Prostate gland (tissue), 2 donors: ENCODE data around the gene DDI2. TPM values are rescaled to one million over a fixed set of nuclear protein-coding genes. Genes with fewer than 3 reads are reported as not detected.

Experiments
- DNase-seq: peaks from one replicate; pipeline ENCODE4 v3.0.0-alpha.2; 2019; ENCODE audit warnings: low spot score
- H3K27ac ChIP-seq, 2 donors: fragments of 200-600 bp; sonication (generic); 2 replicates each; pipeline ENCODE4 v1.5.1; 2017 to 2019
- H3K27me3 ChIP-seq: fragments of 200-600 bp; sonication (generic); replicated peaks from 2 replicates; pipeline ENCODE4 v1.5.1; 2019; ENCODE audit not compliant: insufficient read depth
- H3K36me3 ChIP-seq, 2 donors: fragments of 200-600 bp; sonication (generic); 1 replicate in 1 of 2; 2 replicates in 1 of 2; pipeline versions ENCODE4 v1.5.1 to v1.8.1; 2017 to 2019
- H3K4me1 ChIP-seq: fragments of 200-600 bp; sonication (generic); replicated peaks from 2 replicates; pipeline ENCODE4 v1.5.1; 2019
- H3K4me3 ChIP-seq, 2 donors: fragments of 200-600 bp; sonication (generic); 2 replicates each; pipeline ENCODE4 v1.5.1; 2017 to 2019
- H3K9me3 ChIP-seq: fragments of 200-600 bp; sonication (generic); 2 replicates; pipeline ENCODE4 v1.5.1; 2017
- POLR2A ChIP-seq: fragments of 450-650 bp; IDR thresholded peaks from one replicate; pipeline ENCODE4 v1.6.1; 2016; ENCODE audit warnings: antibody characterized with exemption, mild to moderate bottlenecking
- POLR2AphosphoS5 ChIP-seq: sonication (generic); formaldehyde crosslinking; IDR thresholded peaks from one replicate; pipeline ENCODE4 v1.6.1; 2017; ENCODE audit warnings: antibody characterized with exemption
- WGBS: methylation state at CpG from one replicate; pipeline ENCODE4 v1.1.5; 2018; 5-methylcytosine and 5-hydroxymethylcytosine counted together
- intact Hi-C: fragments of 100-400 bp; cut with DNase I; formaldehyde crosslinking; loops from one replicate; pipeline ENCODE4 v1.14.2; 2022
- total RNA-seq, 2 donors: library from RNA; depleted of rRNA; stranded (reverse); fragments of >200 nt; gene quantifications; one replicate each; pipeline ENCODE4 v1.1.0, GENCODE V29; 2016
- TF ChIP-seq, protein P1 (sequence below), 4 experiments: fragments of 200-600 bp in 2 of 4; fragments of 450-650 bp in 2 of 4; sonication (generic) in 2 of 4; IDR thresholded peaks; 1 replicate in 3 of 4; 2 replicates in 1 of 4; pipeline ENCODE4 v1.5.1; 2016 to 2019; ENCODE audit warnings: antibody characterized with exemption in 4 of 4, mild to moderate bottlenecking in 2 of 4, moderate library complexity in 2 of 4

The DDI2 gene
- total RNA-seq, 2 donors from 2014 or later = 47.5 to 58.4 TPM

DNA sequence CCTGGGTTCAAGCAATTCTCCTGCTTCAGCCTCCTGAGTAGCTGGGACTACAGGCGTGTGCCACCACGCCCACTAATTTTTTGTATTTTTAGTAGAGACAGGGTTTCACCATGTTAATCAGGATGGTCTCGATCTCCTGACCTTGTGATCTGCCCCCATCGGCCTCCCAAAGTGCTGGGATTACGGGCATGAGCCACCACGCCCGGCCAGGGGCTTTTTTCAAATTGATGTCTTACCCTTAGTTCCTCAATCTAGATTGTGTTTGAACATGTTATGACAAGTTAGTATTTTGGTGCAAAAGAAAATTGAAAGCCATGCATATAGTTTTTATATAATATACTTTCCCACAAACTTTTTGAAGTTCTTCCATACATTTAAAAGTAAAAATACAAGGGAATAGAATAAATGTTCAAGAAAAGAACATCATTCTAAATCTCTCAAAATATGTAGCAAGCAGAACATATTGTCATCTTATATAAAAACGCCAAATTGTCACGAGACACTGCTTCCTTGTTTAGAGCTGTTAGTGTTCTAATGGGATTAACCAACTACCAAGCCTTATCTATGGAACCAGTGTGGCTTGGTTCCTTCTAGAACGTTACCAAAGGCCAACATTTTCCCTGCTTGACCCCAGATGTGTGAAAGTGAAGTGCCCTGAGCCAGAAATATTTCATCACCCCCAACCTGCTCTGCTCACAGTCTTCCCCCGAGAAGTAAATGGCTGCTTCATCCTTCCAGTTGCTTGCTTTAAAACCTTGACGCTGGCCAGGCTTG, 57.3 kb downstream of the DDI2 start:
- no peaks in the 10 kb centered on the region for H3K27me3 ChIP-seq
- no peak overlapping the region for H3K4me3 ChIP-seq
- H3K27ac ChIP-seq = no peak overlapping the region
- no peaks in the 10 kb centered on the region for H3K4me1 ChIP-seq
- 68% methylated on average over 12 of the region's 12 CpGs for WGBS
- intact Hi-C loops = loop anchor here (5.0 kb wide), 1 partner anchor 42 kb away; no protein-coding TSS in a partner anchor
- H3K36me3 ChIP-seq = no peaks in the 10 kb centered on the region
- H3K9me3 ChIP-seq = no peaks in the 10 kb centered on the region
- DNase-seq = no peak
- TF ChIP-seq, protein P1, sequence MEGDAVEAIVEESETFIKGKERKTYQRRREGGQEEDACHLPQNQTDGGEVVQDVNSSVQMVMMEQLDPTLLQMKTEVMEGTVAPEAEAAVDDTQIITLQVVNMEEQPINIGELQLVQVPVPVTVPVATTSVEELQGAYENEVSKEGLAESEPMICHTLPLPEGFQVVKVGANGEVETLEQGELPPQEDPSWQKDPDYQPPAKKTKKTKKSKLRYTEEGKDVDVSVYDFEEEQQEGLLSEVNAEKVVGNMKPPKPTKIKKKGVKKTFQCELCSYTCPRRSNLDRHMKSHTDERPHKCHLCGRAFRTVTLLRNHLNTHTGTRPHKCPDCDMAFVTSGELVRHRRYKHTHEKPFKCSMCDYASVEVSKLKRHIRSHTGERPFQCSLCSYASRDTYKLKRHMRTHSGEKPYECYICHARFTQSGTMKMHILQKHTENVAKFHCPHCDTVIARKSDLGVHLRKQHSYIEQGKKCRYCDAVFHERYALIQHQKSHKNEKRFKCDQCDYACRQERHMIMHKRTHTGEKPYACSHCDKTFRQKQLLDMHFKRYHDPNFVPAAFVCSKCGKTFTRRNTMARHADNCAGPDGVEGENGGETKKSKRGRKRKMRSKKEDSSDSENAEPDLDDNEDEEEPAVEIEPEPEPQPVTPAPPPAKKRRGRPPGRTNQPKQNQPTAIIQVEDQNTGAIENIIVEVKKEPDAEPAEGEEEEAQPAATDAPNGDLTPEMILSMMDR (IDR thresholded peaks at IDR 0.05) = no peak
- no peak for TF ChIP-seq POLR2AphosphoS5
- TF ChIP-seq POLR2A = no peak

DNA sequence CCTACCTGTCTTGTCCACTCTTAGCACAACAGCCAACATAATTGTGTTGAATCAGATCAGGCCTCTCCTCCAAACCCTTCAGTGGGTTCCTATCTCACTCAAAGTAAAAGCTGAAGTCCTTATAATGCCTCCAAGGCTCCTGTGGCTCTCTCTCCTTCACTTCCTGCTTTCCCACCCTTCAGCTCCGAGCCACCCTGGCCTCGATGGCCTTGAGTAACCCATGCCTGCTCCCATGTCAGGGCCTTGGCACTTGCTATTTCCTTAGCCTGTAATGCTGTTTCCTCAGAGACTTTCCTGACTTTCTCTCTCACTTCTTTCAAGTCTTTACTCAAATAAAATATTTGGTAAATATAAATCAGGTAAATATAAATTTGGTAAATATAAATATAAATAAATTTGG, 58.8 kb downstream of the DDI2 start:
- no peaks in the 10 kb centered on the region for H3K4me1 ChIP-seq
- H3K9me3 ChIP-seq = no peaks in the 10 kb centered on the region
- H3K36me3 ChIP-seq = no peaks in the 10 kb centered on the region
- TF ChIP-seq, protein P1 (IDR thresholded peaks at IDR 0.05) = no peak
- no peak for TF ChIP-seq POLR2A
- DNase-seq = no peak
- intact Hi-C loops = loop anchor here (5.0 kb wide), 1 partner anchor 44 kb away; no protein-coding TSS in a partner anchor
- no peaks in the 10 kb centered on the region for H3K27me3 ChIP-seq
- no peak overlapping the region for H3K27ac ChIP-seq
- no peak overlapping the region for H3K4me3 ChIP-seq
- WGBS = 65% methylated on average over 2 of the region's 2 CpGs

DNA sequence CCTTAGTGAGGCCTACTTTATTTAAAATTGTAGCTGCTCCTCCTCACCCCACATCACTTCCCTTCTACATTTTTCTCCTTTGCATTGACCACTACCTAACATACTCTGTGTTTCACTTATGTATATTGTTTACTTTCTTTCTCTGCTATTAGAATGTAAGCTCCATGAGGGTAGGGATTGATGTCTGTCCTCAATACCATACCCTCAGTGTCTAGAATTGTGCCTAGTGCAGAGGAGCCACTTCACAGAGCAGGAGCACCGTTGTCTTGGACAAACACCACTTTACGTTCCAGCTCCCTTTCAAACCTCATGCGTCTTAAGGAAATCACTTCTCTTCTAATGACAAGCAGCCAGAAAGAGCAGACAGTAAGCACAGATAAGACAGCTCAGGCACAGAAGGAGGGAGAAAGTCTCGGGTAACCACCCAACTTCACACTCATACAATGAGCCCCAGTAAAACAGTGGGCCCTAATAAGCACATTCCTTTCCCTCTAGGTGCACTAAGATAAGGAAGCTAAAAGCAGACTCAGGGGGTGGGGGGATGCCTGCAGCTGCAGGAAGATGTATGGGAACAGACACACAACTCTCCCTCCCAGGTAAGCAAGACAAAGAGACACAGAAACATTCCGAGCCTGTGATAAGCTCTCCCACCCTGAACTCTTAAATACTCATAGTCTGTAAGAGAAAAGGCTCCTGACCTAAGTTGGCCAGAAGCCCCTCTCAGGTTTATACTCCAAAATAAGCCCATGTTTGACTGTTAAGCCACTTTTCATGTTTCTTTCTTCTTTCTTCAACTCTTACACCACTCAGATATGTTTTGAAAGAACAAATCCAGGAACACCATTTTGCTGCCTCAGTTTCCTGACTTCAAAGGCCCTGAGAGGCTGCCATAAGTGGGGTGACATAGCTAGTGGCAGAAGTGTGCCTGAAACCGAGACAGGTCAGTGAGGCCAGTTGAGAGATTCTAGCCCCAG, 59.7 kb downstream of the DDI2 start:
- H3K36me3 ChIP-seq = no peaks in the 10 kb centered on the region
- 86% methylated on average over 6 of the region's 6 CpGs for WGBS

DNA sequence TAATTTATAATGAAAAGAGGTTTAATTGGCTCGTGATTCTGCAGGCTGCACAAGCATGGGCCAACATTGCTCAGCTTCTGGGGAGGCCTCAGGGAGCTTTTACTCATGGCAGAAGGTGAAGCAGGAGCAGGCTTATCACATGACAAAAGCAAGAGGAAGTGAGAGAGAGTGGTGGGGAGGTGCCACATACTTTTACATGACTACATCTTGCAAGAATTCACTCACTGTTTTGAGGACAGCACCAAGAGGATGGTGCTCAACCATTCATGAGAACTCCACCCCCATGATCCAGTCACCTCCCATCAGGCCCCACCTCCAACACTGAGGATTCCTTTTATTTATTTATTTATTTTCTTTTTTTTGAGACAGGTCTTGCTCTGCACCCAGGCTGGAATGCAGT, 61.3 kb downstream of the DDI2 start:
- 85% methylated on average over 1 of the region's 1 CpG for whole genome bisulfite sequencing
- Histone ChIP-seq H3K36me3 (no peaks in the 10 kb centered on the region), H3K4me3 (no peak overlapping the region), H3K9me3 (no peaks in the 10 kb centered on the region), H3K27me3 (no peaks in the 10 kb centered on the region), H3K27ac (no peak overlapping the region), H3K4me1 (no peaks in the 10 kb centered on the region)
- no peak for DNase-seq
- intact Hi-C loops = loop anchor here (5.0 kb wide), 1 partner anchor 46 kb away; no protein-coding TSS in a partner anchor
- TF ChIP-seq POLR2A (no peak), POLR2AphosphoS5 (no peak)
- TF ChIP-seq, protein P1 (IDR thresholded peaks at IDR 0.05) = no peak

More for the DNA sequence above, 59.7 kb downstream of the DDI2 start:
- H3K27me3 ChIP-seq = no peaks in the 10 kb centered on the region
- no peak for DNase-seq
- intact Hi-C loops = loop anchor here (5.0 kb wide), 1 partner anchor 45 kb away; no protein-coding TSS in a partner anchor
- no peak overlapping the region for H3K4me3 ChIP-seq
- no peak overlapping the region for H3K27ac ChIP-seq
- no peaks in the 10 kb centered on the region for H3K4me1 ChIP-seq
- no peaks in the 10 kb centered on the region for H3K9me3 ChIP-seq
- TF ChIP-seq, protein P1 (IDR thresholded peaks at IDR 0.05) = no peak
- TF ChIP-seq POLR2AphosphoS5 (no peak), POLR2A (no peak)
